ENCODE measurements around the gene ROBO1. TPM values are rescaled to one million over a fixed set of nuclear protein-coding genes. Genes with fewer than 3 reads are reported as not detected.

Gene ROBO1
- total RNA-seq, 1 donor from 2014 or later: 66.5 TPM

DNA sequence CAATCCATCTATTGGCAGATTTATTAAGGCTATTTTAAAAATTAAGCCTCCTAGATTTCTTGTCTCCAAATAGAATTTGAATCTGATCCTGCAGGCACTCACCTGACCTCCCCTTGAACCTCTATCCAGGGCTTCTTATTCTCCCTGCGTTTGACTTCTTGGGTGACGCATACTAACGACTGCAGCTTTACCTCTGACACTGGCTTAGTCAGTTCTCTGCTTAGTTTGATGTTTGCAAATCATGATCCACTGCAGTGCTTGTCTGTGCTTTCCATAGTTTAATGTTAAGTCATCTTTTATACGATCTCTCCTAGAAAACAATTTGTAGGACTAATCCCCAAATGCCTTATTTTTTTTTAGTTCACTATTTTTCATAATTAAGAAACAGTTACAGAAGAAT, 233.1 kb downstream of the ROBO1 start:
- Histone ChIP-seq H3K27me3 (no peaks in the 10 kb centered on the region), H3K4me3 (no peak overlapping the region), H3K4me1 (no peaks in the 10 kb centered on the region), H3K9me3 (no peaks in the 10 kb centered on the region), H3K36me3 (no peaks in the 10 kb centered on the region), H3K27ac (no peak overlapping the region)
- DNase-seq (ENCODE audit: extremely low spot score in 2 of 2): no peak
- TF ChIP-seq POLR2A (IDR thresholded peaks at IDR 0.05): no peak
- intact Hi-C loops (cut with DNase I): no loop called here

GRCh38 chr3:79531566-79532295, 236.1 kb downstream of the ROBO1 start:
- no peak overlapping the region for H3K27ac ChIP-seq
- TF ChIP-seq POLR2A (IDR thresholded peaks at IDR 0.05): no peak
- no peaks in the 10 kb centered on the region for H3K27me3 ChIP-seq
- no peaks in the 10 kb centered on the region for H3K36me3 ChIP-seq
- no peaks in the 10 kb centered on the region for H3K4me1 ChIP-seq
- intact Hi-C loops (cut with DNase I): no loop called here
- no peak for DNase-seq (ENCODE audit: extremely low spot score in 2 of 2)
- no peak overlapping the region for H3K4me3 ChIP-seq
- no peaks in the 10 kb centered on the region for H3K9me3 ChIP-seq

- no peak for TF ChIP-seq CTCF (IDR thresholded peaks at IDR 0.05)
- TF ChIP-seq POLR2AphosphoS5 (IDR thresholded peaks at IDR 0.05; ENCODE audit: insufficient read depth in 1 of 2, low read depth in 1 of 2): no peak
- TF ChIP-seq POLR2A (IDR thresholded peaks at IDR 0.05): no peak
- H3K4me1 ChIP-seq: no peaks in the 10 kb centered on the region
- intact Hi-C loops (cut with DNase I): no loop called here
- H3K27ac ChIP-seq: no peak overlapping the region
- H3K36me3 ChIP-seq: no peaks in the 10 kb centered on the region
- no peak overlapping the region for H3K4me3 ChIP-seq
- no peaks in the 10 kb centered on the region for H3K27me3 ChIP-seq
- DNase-seq (ENCODE audit: extremely low spot score in 2 of 2): no peak
- no peaks in the 10 kb centered on the region for H3K9me3 ChIP-seq
These were observed 246.5 kb downstream of the ROBO1 start for GRCh38 chr3:79521221-79521848.

DNA sequence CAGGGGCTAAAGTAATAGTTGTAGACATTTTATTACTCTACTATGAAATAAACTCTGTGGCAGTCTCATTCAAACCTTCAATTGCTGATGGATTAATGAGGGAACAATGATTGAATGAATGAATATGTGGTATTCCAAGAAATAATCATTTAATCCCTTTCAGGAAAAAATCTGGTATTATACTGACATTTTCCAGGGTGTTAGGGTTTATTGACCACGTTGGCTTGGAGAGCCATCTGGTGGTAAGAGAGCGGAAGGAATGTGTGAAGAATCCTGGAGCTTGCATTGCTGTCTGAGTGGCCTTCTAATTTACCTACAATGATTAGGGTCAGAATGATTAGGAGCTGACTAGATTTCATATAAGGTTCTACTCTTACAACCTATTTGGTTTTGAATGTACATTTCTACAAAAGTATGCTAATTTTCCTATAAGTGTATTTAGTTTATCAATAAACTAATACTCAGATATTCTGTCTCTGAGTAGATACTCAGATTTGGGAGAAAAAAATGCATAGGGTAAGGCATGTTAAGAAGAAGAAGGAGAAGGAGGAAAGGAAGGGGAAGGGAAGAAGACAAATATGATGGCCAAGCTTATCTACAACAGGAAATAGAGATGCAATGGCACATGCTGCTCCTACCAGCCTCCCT, 249.9 kb downstream of the ROBO1 start:
- H3K27me3 ChIP-seq: no peaks in the 10 kb centered on the region
- H3K4me3 ChIP-seq: no peak overlapping the region
- DNase-seq (ENCODE audit: extremely low spot score in 2 of 2): no peak
- intact Hi-C loops (cut with DNase I): no loop called here
- H3K27ac ChIP-seq: no peak overlapping the region
- H3K36me3 ChIP-seq: no peaks in the 10 kb centered on the region
- H3K9me3 ChIP-seq: no peaks in the 10 kb centered on the region
- H3K4me1 ChIP-seq: no peaks in the 10 kb centered on the region
- no peak for TF ChIP-seq CTCF (IDR thresholded peaks at IDR 0.05)
- TF ChIP-seq POLR2A (IDR thresholded peaks at IDR 0.05): no peak
- no peak for TF ChIP-seq POLR2AphosphoS5 (IDR thresholded peaks at IDR 0.05; ENCODE audit: insufficient read depth in 1 of 2, low read depth in 1 of 2)

- Histone ChIP-seq H3K9me3 (no peaks in the 10 kb centered on the region), H3K27ac (no peak overlapping the region), H3K27me3 (no peaks in the 10 kb centered on the region), H3K4me3 (no peak overlapping the region), H3K36me3 (no peaks in the 10 kb centered on the region), H3K4me1 (no peaks in the 10 kb centered on the region)
- DNase-seq (ENCODE audit: extremely low spot score in 2 of 2): no peak
- TF ChIP-seq POLR2AphosphoS5 (IDR thresholded peaks at IDR 0.05; ENCODE audit: insufficient read depth in 1 of 2, low read depth in 1 of 2) (no peak), POLR2A (IDR thresholded peaks at IDR 0.05) (no peak), CTCF (IDR thresholded peaks at IDR 0.05) (no peak)
- intact Hi-C loops (cut with DNase I): no loop called here
These were observed 251.0 kb downstream of the ROBO1 start for GRCh38 chr3:79516795-79517194.

DNA sequence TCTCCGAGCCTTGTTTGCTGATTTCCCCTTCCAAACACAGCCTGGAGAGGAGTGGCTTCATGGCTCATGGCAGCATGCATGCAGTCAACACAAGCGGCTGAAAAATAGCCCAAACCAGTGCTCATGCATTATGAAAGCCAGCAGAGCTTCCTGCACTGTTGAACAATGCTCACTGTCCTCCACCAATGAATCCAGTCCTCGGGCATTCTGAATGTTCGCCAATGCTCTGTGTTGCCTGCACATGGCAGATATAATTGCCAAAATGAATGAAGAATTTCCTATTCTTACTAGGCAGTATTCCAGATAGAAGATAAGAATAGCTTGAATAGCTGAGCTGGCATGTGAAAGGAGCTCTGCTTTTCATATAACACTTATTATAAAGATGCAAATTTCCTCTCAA, 252.7 kb downstream of the ROBO1 start:
- H3K36me3 ChIP-seq: no peaks in the 10 kb centered on the region
- H3K27me3 ChIP-seq: no peaks in the 10 kb centered on the region
- intact Hi-C loops (cut with DNase I): no loop called here
- no peak for DNase-seq (ENCODE audit: extremely low spot score in 2 of 2)
- TF ChIP-seq POLR2A (IDR thresholded peaks at IDR 0.05) (no peak), CTCF (IDR thresholded peaks at IDR 0.05) (no peak), POLR2AphosphoS5 (IDR thresholded peaks at IDR 0.05; ENCODE audit: insufficient read depth in 1 of 2, low read depth in 1 of 2) (no peak)
- H3K4me1 ChIP-seq: no peaks in the 10 kb centered on the region
- no peak overlapping the region for H3K4me3 ChIP-seq
- H3K9me3 ChIP-seq: no peaks in the 10 kb centered on the region
- no peak overlapping the region for H3K27ac ChIP-seq

Measured in vagina (tissue), 2 donors.